HepG2 (cell line): ENCODE measurements around the gene ZG16B. TPM values are rescaled to one million over a fixed set of nuclear protein-coding genes. Genes with fewer than 3 reads are reported as not detected.

Experiments used
- ATAC-seq: fragments of 200-7000 bp; cut with Tn5 transposase; 3 replicates; pipeline ENCODE4 v1.9.1; 2020; ENCODE audit warnings: mild to moderate bottlenecking, moderate library complexity
- BruUV-seq: library from RNA; stranded (reverse); fragments of 400-500 nt; replicated peaks from 2 replicates; lab custom pipeline; 2021; lab: Mats Ljungman, UMichigan
- CTCF ChIA-PET: fragments of 300-600 bp; formaldehyde crosslinking; extraction: SDS; loops from one replicate; lab custom pipeline; 2021; ENCODE audit warnings: low total read pairs, inconsistent platforms, low intra/inter-chr PET ratio; lab: Yijun Ruan, JAX
- POLR2A ChIA-PET: fragments of 350-600 bp; sonication (Branson Sonifier 250); formaldehyde crosslinking; loops from one replicate; lab custom pipeline; 2020; ENCODE audit warnings: antibody characterized with exemption, inconsistent platforms; lab: Yijun Ruan, JAX
- DNase-seq: peaks from one replicate; pipeline ENCODE4 v3.0.0-alpha.2; 2015; ENCODE audit warnings: low spot score
- FAIRE-seq: peaks from 3 replicates; lab custom pipeline; 2011; peaks lifted over from hg19 to GRCh38; lab: Jason Lieb, UNC
- H2AFZ ChIP-seq: one replicate; pipeline ENCODE4 v1.6.1; 2011; ENCODE audit warnings: low read length, inconsistent platforms
- H3K27ac ChIP-seq: fragments of 300-600 bp; 3 replicates; pipeline ENCODE4 v1.8.0; 2011; ENCODE audit warnings: mixed run types, mild to moderate bottlenecking, mixed read lengths, low read length, inconsistent platforms; ENCODE audit not compliant: insufficient read depth; ENCODE audit errors: extremely low read length
- H3K27me3 ChIP-seq, 2 experiments: fragments of 200-600 bp in 1 of 2; 2 replicates in 1 of 2; 3 replicates in 1 of 2; pipeline versions ENCODE4 v1.6.0 to v1.8.0; 2011; ENCODE audit warnings: low read length in 2 of 2, mild to moderate bottlenecking in 2 of 2, moderate library complexity in 2 of 2, inconsistent platforms in 1 of 2; ENCODE audit not compliant: insufficient read depth in 2 of 2, control insufficient read depth in 1 of 2
- H3K36me3 ChIP-seq, 2 experiments: fragments of 200-600 bp in 1 of 2; replicated peaks in 1 of 2; 2 replicates in 1 of 2; 3 replicates in 1 of 2; pipeline versions ENCODE4 v1.5.1 to v1.8.0; 2011; ENCODE audit warnings: low read length in 2 of 2, inconsistent platforms in 1 of 2; ENCODE audit not compliant: insufficient read depth in 2 of 2, control insufficient read depth in 1 of 2
- H3K4me1 ChIP-seq: 2 replicates; pipeline ENCODE4 v1.5.1; 2012; ENCODE audit warnings: low read length, inconsistent platforms; ENCODE audit not compliant: insufficient read depth
- H3K4me2 ChIP-seq: 2 replicates; pipeline ENCODE4 v1.6.0; 2011; ENCODE audit warnings: low read depth, low read length, inconsistent platforms
- H3K4me3 ChIP-seq, 3 experiments: fragments of 200-600 bp in 1 of 3; sonication (generic), shearing (Covaris generic) in 1 of 3; replicated peaks in 1 of 3; 2 replicates each; pipeline ENCODE4 v1.5.1; 2011 to 2016; ENCODE audit warnings: low read length in 3 of 3, inconsistent platforms in 2 of 3, low read depth in 2 of 3, mild to moderate bottlenecking in 2 of 3, control low read depth in 1 of 3, mixed read lengths in 1 of 3; ENCODE audit not compliant: insufficient read depth in 1 of 3
- H3K79me2 ChIP-seq: one replicate; pipeline ENCODE4 v1.6.1; 2011; ENCODE audit warnings: low read length, inconsistent platforms; ENCODE audit not compliant: insufficient read depth
- H3K9ac ChIP-seq: 2 replicates; pipeline ENCODE4 v1.6.0; 2011; ENCODE audit warnings: mild to moderate bottlenecking, low read depth, low read length, inconsistent platforms; ENCODE audit not compliant: insufficient read depth
- H3K9me3 ChIP-seq: 2 replicates; pipeline ENCODE4 v1.5.1; 2012; ENCODE audit warnings: mild to moderate bottlenecking, low read length
- H4K20me1 ChIP-seq: 2 replicates; pipeline ENCODE4 v1.6.0; 2011; ENCODE audit warnings: inconsistent platforms, mild to moderate bottlenecking, low read length, moderate library complexity; ENCODE audit not compliant: insufficient read depth
- ADNP ChIP-seq: sonication (generic); formaldehyde crosslinking; IDR thresholded peaks from 2 replicates; pipeline ENCODE4 v1.4.0; 2020; ENCODE audit warnings: missing genetic modification reagents
- AGO2 ChIP-seq: fragments of 200-400 bp; formaldehyde crosslinking; optimal IDR thresholded peaks from 2 replicates; pipeline ENCODE3; 2017; ENCODE audit warnings: mild to moderate bottlenecking, low read depth, low read length, moderate library complexity
- CENPX ChIP-seq: sonication (generic); formaldehyde crosslinking; IDR thresholded peaks from 2 replicates; pipeline ENCODE4 v1.9.0; 2021; ENCODE audit warnings: mild to moderate bottlenecking, missing genetic modification reagents, moderate library complexity
- HMGA1 ChIP-seq: sonication (generic); formaldehyde crosslinking; conservative IDR thresholded peaks from 2 replicates; pipeline ENCODE4 v1.4.0; 2020; ENCODE audit warnings: missing genetic modification reagents
- NFIB ChIP-seq: sonication (generic); formaldehyde crosslinking; IDR thresholded peaks from 2 replicates; pipeline ENCODE4 v1.9.0; 2021; ENCODE audit warnings: missing genetic modification reagents, mild to moderate bottlenecking, borderline replicate concordance
- SALL1 ChIP-seq: sonication (generic); formaldehyde crosslinking; IDR thresholded peaks from 2 replicates; pipeline ENCODE4 v1.8.0; 2022; ENCODE audit warnings: mild to moderate bottlenecking, missing genetic modification reagents
- TCF12 ChIP-seq, 2 experiments: fragments of 450-650 bp in 1 of 2; sonication (generic) in 1 of 2; formaldehyde crosslinking in 1 of 2; IDR thresholded peaks; 2 replicates each; pipeline versions ENCODE4 v1.6.1 to v1.8.0; 2017 to 2022; ENCODE audit warnings: antibody characterized with exemption in 1 of 2, mild to moderate bottlenecking in 1 of 2, missing genetic modification reagents in 1 of 2, moderate library complexity in 1 of 2
- ZFP41 ChIP-seq: sonication (generic); formaldehyde crosslinking; IDR thresholded peaks from 2 replicates; pipeline ENCODE4 v1.4.0; 2020; ENCODE audit warnings: mild to moderate bottlenecking, missing genetic modification reagents, borderline replicate concordance
- ZSCAN5A ChIP-seq: sonication (generic); formaldehyde crosslinking; IDR thresholded peaks from 2 replicates; pipeline ENCODE4 v1.8.0; 2022; ENCODE audit warnings: mild to moderate bottlenecking, missing genetic modification reagents, borderline replicate concordance
- WGBS: methylation state at CpG from one replicate; pipeline ENCODE4 v1.1.6; 2017; ENCODE audit warnings: low lambda C conversion rate; 5-methylcytosine and 5-hydroxymethylcytosine counted together
- in situ Hi-C: cut with HindIII; loops from 2 replicates; pipeline ENCODE4 v1.10.0; 2017; ENCODE audit warnings: low pct_unique_long_range_greater_than_20kb; ENCODE audit not compliant: extremely low pct_ligation_motif_present
- intact Hi-C: fragments of 100-400 bp; cut with micrococcal nuclease; formaldehyde crosslinking; loops from one replicate; pipeline ENCODE4 v1.10.0; 2022; ENCODE audit not compliant: unreplicated experiment
- polyA plus RNA-seq, 8 experiments: library from polyadenylated mRNA; depleted of rRNA in 3 of 8; stranded (reverse) in 7 of 8; unstranded in 1 of 8; fragments of >200 nt; fragmentation: Illumina TruSeq in 4 of 8; extraction: Trizol in 4 of 8; gene quantifications; 2 replicates each; pipeline versions ENCODE4 v1.2.1 to v1.2.3, GENCODE V29; 2011 to 2016; ENCODE audit warnings: low read depth in 4 of 8, missing spikeins in 1 of 8, mixed read lengths in 1 of 8; ENCODE audit not compliant: insufficient read depth in 1 of 8
- total RNA-seq, 5 experiments: library from RNA; depleted of rRNA; stranded (reverse); fragments of >200 nt; fragmentation: Illumina TruSeq; extraction: Trizol; gene quantifications; 2 replicates each; pipeline ENCODE4 v1.2.3, GENCODE V29; 2016; ENCODE audit warnings: low read depth in 1 of 5

Gene ZG16B
- total and polyA plus RNA-seq, 2 of the 13 experiments (the other 11 are each of a cell fraction or from before 2014, with no cell fraction given), result 1.5 to 11.3 TPM

GRCh38 chr16:2822496-2822895 lies 7.6 kb upstream of the ZG16B start:
- TF ChIP-seq ZSCAN5A, result no peak
- no peak for TF ChIP-seq NFIB (CRISPR knock-in tag)
- no peak for TF ChIP-seq SALL1 (CRISPR knock-in tag)
- no peak for TF ChIP-seq HMGA1
- no peak for TF ChIP-seq ZFP41
- TF ChIP-seq CENPX, result no peak
- no peak for TF ChIP-seq ADNP (CRISPR knock-in tag)
- TF ChIP-seq AGO2, result no peak
- TF ChIP-seq TCF12 (IDR thresholded peaks at IDR 0.05), result no peak
- TF ChIP-seq TCF12 (CRISPR knock-in tag; IDR thresholded peaks at IDR 0.05), result no peak
- Histone ChIP-seq H3K9me3 (no peaks in the 10 kb centered on the region), H3K79me2 (no peaks in the 10 kb centered on the region), H3K4me2 (no peak overlapping the region), H3K27ac (no peak overlapping the region), H3K27me3 (peaks cover 6 to 84% of the 10 kb centered on the region in 2 experiments), H3K4me3 (no peak overlapping the region), H3K9ac (no peak overlapping the region), H4K20me1 (no peaks in the 10 kb centered on the region), H3K4me1 (peaks cover 13% of the 10 kb centered on the region; the same call in 1 of the 2 replicates), H3K36me3 (no peaks in the 10 kb centered on the region), H2AFZ (no peak overlapping the region)
- FAIRE-seq (no peak), ATAC-seq (no peak), DNase-seq (no peak)
- ChIA-PET POLR2A (no interaction called here), CTCF (no interaction called here)
- intact Hi-C loops, result no loop called here
- in situ Hi-C loops, result no loop called here
- no TSS peak for BruUV-seq
- 39% methylated on average over 4 of the region's 4 CpGs for WGBS
